ENCODE measurements around the gene ERC2.
"Not testable (repeated sequence)": the region's sequence is repeated elsewhere in the genome, so short reads cannot be mapped to it uniquely, and the experiment has no call there.

Gene ERC2

GRCh38 chr3:56053727-56054126, 414.5 kb downstream of the ERC2 start:
- no peak for DNase-seq

- DNase-seq: no peak
Observed at GRCh38 chr3:56052188-56052587, 416.1 kb downstream of the ERC2 start.

- DNase-seq: no peak
Observed at GRCh38 chr3:56051052-56051451, 417.2 kb downstream of the ERC2 start.

GRCh38 chr3:56048946-56049345, 419.3 kb downstream of the ERC2 start:
- DNase-seq: no peak

- no peak for DNase-seq
Observed at GRCh38 chr3:56048331-56048730, 419.9 kb downstream of the ERC2 start.

GRCh38 chr3:56042326-56042951, 425.8 kb downstream of the ERC2 start:
- DNase-seq: no peak

GRCh38 chr3:56025326-56025725, 442.9 kb downstream of the ERC2 start:
- DNase-seq: no peak

GRCh38 chr3:56023546-56023945, 444.7 kb downstream of the ERC2 start:
- no peak for DNase-seq

GRCh38 chr3:56022619-56023018, 445.6 kb downstream of the ERC2 start:
- no peak for DNase-seq

- DNase-seq: no peak
Observed at GRCh38 chr3:56019490-56020146, 448.6 kb downstream of the ERC2 start.

- DNase-seq: not testable (repeated sequence)
Observed at GRCh38 chr3:56015374-56015773, 452.9 kb downstream of the ERC2 start.

GRCh38 chr3:56012721-56013120, 455.5 kb downstream of the ERC2 start:
- DNase-seq: no peak

GRCh38 chr3:56005196-56005805, 463.0 kb downstream of the ERC2 start:
- DNase-seq: no peak

- DNase-seq: no peak
Observed at GRCh38 chr3:56003129-56003528, 465.1 kb downstream of the ERC2 start.

- DNase-seq: no peak
Observed at GRCh38 chr3:56001991-56002390, 466.3 kb downstream of the ERC2 start.

GRCh38 chr3:56001537-56001936, 466.7 kb downstream of the ERC2 start:
- no peak for DNase-seq

GRCh38 chr3:55989366-55989765, 478.9 kb downstream of the ERC2 start:
- DNase-seq: no peak

GRCh38 chr3:55988905-55989304, 479.4 kb downstream of the ERC2 start:
- no peak for DNase-seq

- DNase-seq: no peak
Observed at GRCh38 chr3:55984626-55985025, 483.6 kb downstream of the ERC2 start.

GRCh38 chr3:55978953-55979352, 489.3 kb downstream of the ERC2 start:
- no peak for DNase-seq

- no peak for DNase-seq
Observed at GRCh38 chr3:55974421-55975165, 493.7 kb downstream of the ERC2 start.

- DNase-seq: no peak
Observed at GRCh38 chr3:55969634-55970033, 498.6 kb downstream of the ERC2 start.

GRCh38 chr3:55968331-55968730, 499.9 kb downstream of the ERC2 start:
- no peak for DNase-seq

- DNase-seq: no peak
Observed at GRCh38 chr3:55966566-55966965, 501.7 kb downstream of the ERC2 start.
